ENCODE data around the gene RNF227.
"Not testable (repeated sequence)": the region's sequence is repeated elsewhere in the genome, so short reads cannot be mapped to it uniquely, and the experiment has no call there.

Gene RNF227

GRCh38 chr17:7915611-7916384 is at the start of gene RNF227:
RNF227 (minus strand) TSS chr17:7916289; CDS start chr17:7916195, 94 bp downstream.
- DNase-seq = peak; percentile 59

- DNase-seq = no peak
These were observed 45.3 kb upstream of the RNF227 start for GRCh38 chr17:7961421-7961820.

GRCh38 chr17:7959503-7960253 is 43.6 kb upstream of the RNF227 start:
- DNase-seq = no peak

- no peak for DNase-seq
These were observed 40.3 kb upstream of the RNF227 start for GRCh38 chr17:7956228-7956965.

- DNase-seq = no peak
These were observed 39.5 kb upstream of the RNF227 start for GRCh38 chr17:7955414-7956227.

GRCh38 chr17:7953266-7953665 is 37.2 kb upstream of the RNF227 start:
- DNase-seq = not testable (repeated sequence)

- DNase-seq = no peak
These were observed 35.2 kb upstream of the RNF227 start for GRCh38 chr17:7951143-7951792.

GRCh38 chr17:7950578-7950977 is 34.5 kb upstream of the RNF227 start:
- no peak for DNase-seq

GRCh38 chr17:7947651-7948050 is 31.6 kb upstream of the RNF227 start:
- DNase-seq = no peak

- no peak for DNase-seq
These were observed 30.4 kb upstream of the RNF227 start for GRCh38 chr17:7946441-7946840.

GRCh38 chr17:7945651-7946050 is 29.6 kb upstream of the RNF227 start:
- DNase-seq = no peak

GRCh38 chr17:7944326-7944725 is 28.2 kb upstream of the RNF227 start:
- no peak for DNase-seq

- DNase-seq = no peak
These were observed 27.2 kb upstream of the RNF227 start for GRCh38 chr17:7943291-7943690.

GRCh38 chr17:7940743-7941142 is 24.7 kb upstream of the RNF227 start:
- DNase-seq = no peak

- DNase-seq = no peak
These were observed 23.9 kb upstream of the RNF227 start for GRCh38 chr17:7940034-7940433.

- DNase-seq = no peak
These were observed 19.8 kb upstream of the RNF227 start for GRCh38 chr17:7935859-7936258.

- peak; percentile 21 to 27 for DNase-seq
These were observed 16.9 kb upstream of the RNF227 start for GRCh38 chr17:7932949-7933348.

- peak in 1 of 2 experiments; percentile 35 for DNase-seq
These were observed 16.4 kb upstream of the RNF227 start for GRCh38 chr17:7932483-7932891.

GRCh38 chr17:7931709-7932482 is 15.8 kb upstream of the RNF227 start, which contains the start of the genes CNTROB and TRAPPC1:
CNTROB (plus strand) TSS chr17:7932206; CDS start chr17:7933080, 874 bp downstream.
TRAPPC1 (minus strand) TSS chr17:7931946; CDS start chr17:7931829, 117 bp downstream.
- peak; percentile 82 to 92 for DNase-seq

GRCh38 chr17:7930841-7931631 is 14.9 kb upstream of the RNF227 start:
- DNase-seq = no peak
